ENCODE measurements around the gene ANKRD45.
"Not testable (repeated sequence)": the region's sequence is repeated elsewhere in the genome, so short reads cannot be mapped to it uniquely, and the experiment has no call there.

ANKRD45 gene

DNA sequence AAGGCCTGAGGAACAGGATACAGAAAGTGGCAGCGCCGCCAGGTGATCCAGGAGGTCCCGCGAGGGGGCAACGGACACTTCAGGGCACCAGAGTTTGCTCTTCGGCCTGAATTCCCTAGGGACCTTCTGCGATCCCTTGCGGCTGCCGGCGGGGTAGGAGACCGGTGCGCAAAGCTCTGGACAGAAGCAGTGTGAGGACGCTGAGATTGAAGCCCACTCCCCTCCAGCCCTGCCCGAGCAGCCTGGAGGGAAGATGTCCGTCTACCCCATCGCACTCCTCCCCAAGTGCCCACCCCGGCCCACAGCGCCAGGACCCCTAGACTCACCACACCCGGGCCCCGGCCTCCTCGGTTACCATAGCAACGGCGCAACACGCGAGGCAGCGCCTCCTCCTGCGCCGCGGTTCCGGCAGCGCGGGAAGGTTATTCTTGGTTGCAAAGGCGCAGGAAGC is at the start of gene ANKRD45:
Gene ANKRD45, minus strand, starts transcription at position 361 of the 451 bp plus-strand sequence. CDS start 10,433 bp downstream, outside the sequence.
- peak in 1 of 2 donors; percentile 5 for DNase-seq (ENCODE audit: low read depth in 2 of 2)

DNA sequence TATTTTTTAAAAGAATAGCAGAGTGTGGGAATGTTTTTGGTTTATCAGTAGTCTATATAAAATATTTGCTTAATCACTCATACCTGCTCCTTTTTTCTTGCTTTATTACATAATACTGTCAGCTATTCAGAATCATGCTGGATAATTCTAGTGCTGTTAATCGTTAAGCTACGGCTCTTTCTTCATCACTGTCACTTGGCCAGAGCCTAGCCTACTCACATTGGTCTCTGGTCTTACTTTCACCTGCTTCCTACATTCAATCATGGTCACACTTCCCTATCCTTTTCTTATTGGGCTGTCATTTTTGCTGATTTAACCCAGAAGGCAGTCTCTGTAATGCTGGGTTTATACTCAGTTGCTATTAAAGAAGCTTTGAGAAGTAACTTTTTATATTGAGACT is 47.6 kb upstream of the ANKRD45 start:
- DNase-seq (ENCODE audit: low read depth in 2 of 2), result no peak

- no peak for DNase-seq (ENCODE audit: low read depth in 2 of 2)
Measured at GRCh38 chr1:173715538-173715844, 45.8 kb upstream of the ANKRD45 start.

DNA sequence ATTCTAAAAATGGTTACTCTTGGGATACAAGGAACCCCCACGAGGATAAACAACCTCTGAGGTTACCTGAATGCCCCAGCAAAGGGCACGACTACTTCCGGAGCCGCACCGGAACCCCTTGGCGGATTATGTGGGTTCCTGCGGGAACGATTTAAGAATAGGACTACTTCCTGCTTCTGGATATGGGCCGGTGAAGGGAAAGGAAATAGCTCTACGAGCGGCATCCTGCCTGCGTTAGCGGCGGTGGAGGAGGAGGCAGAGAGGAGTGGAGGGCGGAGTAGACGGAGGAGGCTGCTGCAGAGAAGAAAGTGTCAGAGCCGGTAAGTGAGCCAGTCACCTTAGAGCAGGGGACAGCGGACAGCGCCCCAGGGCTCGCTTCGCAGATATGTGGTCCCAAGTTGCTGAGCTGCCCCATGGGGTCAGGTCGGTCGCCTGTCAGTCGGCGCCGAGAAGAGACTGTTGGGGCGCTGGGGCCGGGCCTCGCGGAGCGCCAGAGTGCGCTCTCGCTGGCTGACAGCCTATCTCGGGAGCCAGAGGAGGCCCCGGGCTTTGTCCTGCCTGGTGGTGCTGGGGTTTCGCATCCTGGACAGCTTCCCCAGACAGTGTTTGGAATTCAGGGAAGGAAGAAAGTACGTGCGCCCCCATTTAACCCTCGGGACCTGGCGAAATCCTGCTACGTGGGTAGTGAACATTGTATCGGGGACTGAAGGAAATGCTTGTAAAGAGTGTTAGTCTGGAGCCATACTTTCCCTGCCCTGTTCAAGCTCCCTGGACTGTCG is 45.3 kb upstream of the ANKRD45 start, which contains the start of gene KLHL20:
Gene KLHL20, plus strand, starts transcription at position 223 of the 779 bp plus-strand sequence. CDS start 1,063 bp downstream, outside the sequence.
- peak; percentile 62 to 71 for DNase-seq (ENCODE audit: low read depth in 2 of 2)

DNA sequence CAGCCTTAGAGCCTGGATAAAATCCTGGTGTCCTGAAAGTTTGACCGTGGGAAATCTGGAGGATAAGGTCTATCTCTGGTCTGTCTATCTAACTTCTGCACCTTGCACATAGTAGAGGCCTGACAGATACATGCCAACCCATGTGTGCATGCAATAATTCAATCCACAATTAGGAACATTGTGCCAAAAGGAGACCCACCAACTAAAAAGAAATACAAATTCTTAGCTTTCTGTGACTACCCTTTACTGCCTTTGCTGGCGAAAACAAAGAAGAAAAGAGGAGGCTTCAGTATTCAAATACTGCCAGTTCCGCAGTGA is 44.7 kb upstream of the ANKRD45 start:
- no peak for DNase-seq (ENCODE audit: low read depth in 2 of 2)

DNA sequence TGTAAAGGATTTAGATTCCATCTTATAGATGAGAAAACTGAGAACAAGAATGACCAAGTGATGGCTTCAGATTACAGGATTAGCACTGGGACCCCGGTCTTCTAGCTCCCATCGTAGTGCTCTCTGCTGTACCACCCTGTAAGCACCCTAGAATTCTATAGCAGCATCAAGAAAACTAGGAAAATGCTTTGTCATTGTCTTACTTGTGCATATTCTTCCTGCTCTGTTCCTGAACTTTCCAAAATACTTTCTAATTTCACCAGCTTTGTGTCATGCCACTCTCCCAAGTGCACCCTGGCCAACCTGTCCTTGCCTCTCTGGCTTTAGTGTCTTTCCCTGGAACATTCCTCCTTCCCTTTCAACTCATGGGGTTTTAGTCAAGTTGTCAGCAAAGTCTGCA is 39.1 kb upstream of the ANKRD45 start:
- no peak for DNase-seq (ENCODE audit: low read depth in 2 of 2)

DNA sequence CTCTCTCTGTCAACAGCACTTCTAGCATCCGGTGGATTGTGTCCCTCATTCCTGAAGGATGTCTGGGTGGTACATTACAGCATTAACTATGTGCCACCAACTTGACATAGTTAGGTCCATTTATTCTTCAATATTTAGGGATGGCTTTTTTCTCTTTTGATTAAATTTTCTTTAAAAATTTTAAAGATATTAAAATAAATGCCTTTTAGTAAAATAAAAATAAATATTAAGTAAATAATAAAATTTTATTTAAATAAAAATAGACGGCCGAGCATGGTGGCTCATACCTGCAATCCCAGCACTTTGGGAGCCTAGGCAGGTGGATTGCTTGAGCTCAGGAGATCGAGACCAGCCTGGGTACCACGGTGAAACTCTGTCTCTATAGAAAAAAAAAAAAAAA is 35.5 kb upstream of the ANKRD45 start:
- no peak for DNase-seq (ENCODE audit: low read depth in 2 of 2)

- no peak for DNase-seq (ENCODE audit: low read depth in 2 of 2)
Measured at GRCh38 chr1:173702736-173703135, 33.1 kb upstream of the ANKRD45 start.

GRCh38 chr1:173701299-173701698 is 31.6 kb upstream of the ANKRD45 start:
- not testable (repeated sequence) for DNase-seq (ENCODE audit: low read depth in 2 of 2)

GRCh38 chr1:173693238-173693637 is 23.6 kb upstream of the ANKRD45 start:
- DNase-seq (ENCODE audit: low read depth in 2 of 2), result no peak

DNA sequence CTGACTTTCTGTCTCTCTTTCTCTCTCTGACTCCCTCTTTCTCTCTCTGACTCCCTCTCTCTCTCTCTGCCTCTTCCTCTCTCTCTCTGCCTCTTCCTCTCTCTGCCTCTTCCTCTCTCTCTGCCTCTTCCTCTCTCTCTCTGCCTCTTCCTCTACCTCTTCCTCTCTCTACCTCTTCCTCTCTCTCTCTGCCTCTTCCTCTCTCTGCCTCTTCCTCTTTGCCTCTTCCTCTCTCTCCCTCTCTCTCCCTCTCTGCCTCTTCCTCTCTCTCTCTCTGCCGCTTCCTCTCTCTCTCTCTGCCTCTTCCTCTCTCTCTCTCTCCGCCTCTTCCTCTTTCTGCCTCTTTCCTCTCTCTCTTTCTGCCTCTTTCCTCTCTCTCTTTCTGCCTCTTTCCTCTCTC is 18.6 kb upstream of the ANKRD45 start:
- DNase-seq (ENCODE audit: low read depth in 2 of 2), result no peak

DNA sequence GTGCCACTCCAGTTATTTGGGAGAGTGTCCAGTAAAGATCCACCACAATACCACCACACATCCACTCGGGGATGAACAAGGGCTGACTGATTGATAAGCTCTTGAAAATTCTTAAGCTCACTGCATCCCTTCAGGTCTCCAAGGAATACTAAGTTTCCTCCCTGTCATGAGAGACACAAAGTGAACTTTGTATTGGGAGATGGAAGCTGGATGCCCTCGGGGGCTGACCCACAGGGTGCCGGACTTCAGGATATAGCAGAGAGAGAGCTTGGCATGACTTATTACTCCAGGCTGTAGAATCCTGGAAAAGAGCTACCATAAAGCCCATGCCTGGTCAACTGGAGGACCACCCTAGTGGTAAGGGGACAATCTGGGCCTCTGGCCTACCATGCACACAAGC is 15.5 kb upstream of the ANKRD45 start:
- not testable (repeated sequence) for DNase-seq (ENCODE audit: low read depth in 2 of 2)

DNA sequence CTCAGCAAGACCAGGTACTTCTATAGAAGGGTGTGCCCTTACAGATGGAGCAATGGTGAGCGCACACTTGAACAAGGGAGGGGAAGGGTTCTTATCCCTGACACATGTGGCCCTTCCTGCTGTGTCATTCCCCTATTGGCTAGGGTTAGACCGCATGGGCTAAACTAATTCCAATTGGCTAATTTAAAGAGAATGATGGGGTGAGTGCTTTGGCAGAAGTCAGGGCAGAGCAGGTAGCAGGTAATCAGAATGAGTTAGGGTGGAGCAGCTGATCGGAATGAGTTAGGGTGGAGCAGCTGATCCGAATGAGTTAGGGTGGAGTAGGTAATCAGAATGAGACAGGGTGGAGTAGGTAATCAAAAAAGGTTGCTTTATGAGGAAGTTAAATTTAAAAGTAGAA is 14.2 kb upstream of the ANKRD45 start:
- DNase-seq (ENCODE audit: low read depth in 2 of 2), result not testable (repeated sequence)

GRCh38 chr1:173682184-173682583 is 12.5 kb upstream of the ANKRD45 start:
- no peak for DNase-seq (ENCODE audit: low read depth in 2 of 2)

- DNase-seq (ENCODE audit: low read depth in 2 of 2), result not testable (repeated sequence)
Measured at GRCh38 chr1:173680152-173680551, 10.5 kb upstream of the ANKRD45 start.

DNA sequence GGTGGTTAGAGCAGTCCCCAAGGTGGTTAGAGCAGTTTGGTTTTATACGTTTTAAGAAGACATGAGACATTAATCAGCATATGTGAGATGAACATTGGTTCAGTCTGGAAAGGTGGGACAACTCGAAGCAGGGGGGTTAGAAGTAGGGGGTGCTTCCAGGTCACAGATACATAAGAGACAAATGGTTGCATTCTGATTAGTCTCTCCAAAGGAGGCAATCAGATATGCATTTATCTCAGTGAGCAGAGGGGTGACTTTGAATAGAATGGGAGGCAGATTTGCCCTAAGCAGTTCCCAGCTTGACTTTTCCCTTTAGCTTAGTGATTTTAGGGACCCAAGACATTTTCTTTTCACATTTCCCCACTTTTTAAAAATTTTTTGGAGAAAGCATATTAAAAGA is 4.8 kb upstream of the ANKRD45 start:
- DNase-seq (ENCODE audit: low read depth in 2 of 2), result not testable (repeated sequence)

DNA sequence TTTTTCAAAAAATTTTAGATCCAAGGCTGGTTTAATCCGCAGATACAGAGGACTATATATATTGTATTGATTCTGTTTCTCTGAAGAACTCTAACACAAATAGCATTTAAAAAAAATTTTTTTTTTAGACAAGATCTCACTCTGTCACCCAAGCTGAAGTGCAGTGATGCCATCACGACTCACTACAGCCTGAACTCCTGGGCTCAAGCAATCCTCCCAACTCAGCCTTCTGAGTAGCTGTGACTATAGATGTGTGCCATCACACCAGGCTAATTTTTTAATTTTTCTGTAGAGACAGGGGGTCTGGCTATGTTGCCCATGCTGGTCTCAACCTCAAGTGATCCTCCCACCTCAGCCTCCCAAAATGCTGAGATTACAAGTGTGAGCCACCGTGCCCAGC is 3.0 kb downstream of the ANKRD45 start:
- DNase-seq (ENCODE audit: low read depth in 2 of 2), result no peak

GRCh38 chr1:173663159-173663558 is 6.5 kb downstream of the ANKRD45 start:
- no peak for DNase-seq (ENCODE audit: low read depth in 2 of 2)

GRCh38 chr1:173661763-173662162 is 7.9 kb downstream of the ANKRD45 start:
- no peak for DNase-seq (ENCODE audit: low read depth in 2 of 2)

DNA sequence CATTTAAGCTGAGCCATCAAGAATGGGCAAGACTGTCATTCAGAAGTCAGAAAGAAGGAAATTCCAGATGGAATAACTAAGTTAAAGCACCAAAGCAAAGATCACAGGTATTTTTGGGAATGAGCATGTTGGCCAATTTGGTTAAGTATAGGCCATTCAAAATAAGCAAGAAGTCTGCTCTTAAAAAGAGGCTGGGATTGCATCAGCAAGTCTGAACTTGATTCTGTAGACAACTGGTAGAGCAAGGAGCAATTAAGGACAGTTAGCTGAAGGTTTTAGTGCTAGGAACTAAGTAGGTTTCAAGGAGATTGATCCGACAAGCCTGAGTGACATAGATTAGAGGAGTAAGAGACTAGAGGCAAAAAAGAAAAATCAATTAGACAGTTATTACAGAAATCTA is 8.4 kb downstream of the ANKRD45 start:
- no peak for DNase-seq (ENCODE audit: low read depth in 2 of 2)

- DNase-seq (ENCODE audit: low read depth in 2 of 2), result no peak
Measured at GRCh38 chr1:173660306-173660705, 9.3 kb downstream of the ANKRD45 start.

GRCh38 chr1:173648880-173649605 is 20.6 kb downstream of the ANKRD45 start:
- DNase-seq (ENCODE audit: low read depth in 2 of 2), result no peak

DNA sequence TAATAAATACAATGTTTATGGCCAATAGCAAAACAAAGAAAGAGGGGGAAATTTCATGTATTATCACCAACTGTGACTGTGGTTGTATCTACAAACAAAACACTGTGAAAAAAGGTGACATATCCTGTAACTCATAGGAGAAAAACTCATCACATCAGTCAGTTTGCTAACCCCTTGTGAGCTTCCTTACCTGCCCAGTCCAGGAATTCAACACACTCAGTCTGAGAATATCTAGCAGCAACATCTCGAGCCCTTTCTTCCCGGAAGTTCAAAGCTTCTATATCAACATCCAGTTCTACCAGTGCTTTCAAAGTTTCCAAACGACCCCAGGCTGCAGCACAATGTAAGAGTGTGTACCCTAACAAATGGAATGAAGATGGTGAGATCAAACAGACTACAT is 23.0 kb downstream of the ANKRD45 start:
- no peak for DNase-seq (ENCODE audit: low read depth in 2 of 2)

Measured in stimulated activated CD8-positive, alpha-beta memory T cell treated with anti-CD3 and anti-CD28 coated beads, Interleukin-2, amount 100 ng/mL, for 48 hours (primary cell).